C1 segment of cervical spinal cord (tissue), 14 donors: ENCODE results near the gene CD2.

Source experiments
- DNase-seq, 14 donors: peaks; one replicate each; lab custom pipeline; 2025; lab: John Stamatoyannopoulos, UW

CD2 gene

DNA sequence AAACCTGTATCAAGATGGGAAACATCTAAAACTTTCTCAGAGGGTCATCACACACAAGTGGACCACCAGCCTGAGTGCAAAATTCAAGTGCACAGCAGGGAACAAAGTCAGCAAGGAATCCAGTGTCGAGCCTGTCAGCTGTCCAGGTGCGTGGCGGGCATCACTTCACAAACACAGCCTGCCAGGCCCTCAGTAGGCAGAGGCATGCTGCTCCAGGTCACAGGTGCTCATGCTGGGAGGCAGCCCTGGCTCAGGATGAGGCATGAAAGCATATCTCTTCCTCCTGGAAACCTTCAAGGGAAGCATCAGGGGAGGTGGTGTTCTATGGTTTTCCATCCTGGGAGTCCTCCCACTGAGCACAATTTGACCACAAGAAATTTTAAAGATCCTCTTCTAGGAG lies 6.3 kb downstream of the CD2 start:
- no peak for DNase-seq

DNA sequence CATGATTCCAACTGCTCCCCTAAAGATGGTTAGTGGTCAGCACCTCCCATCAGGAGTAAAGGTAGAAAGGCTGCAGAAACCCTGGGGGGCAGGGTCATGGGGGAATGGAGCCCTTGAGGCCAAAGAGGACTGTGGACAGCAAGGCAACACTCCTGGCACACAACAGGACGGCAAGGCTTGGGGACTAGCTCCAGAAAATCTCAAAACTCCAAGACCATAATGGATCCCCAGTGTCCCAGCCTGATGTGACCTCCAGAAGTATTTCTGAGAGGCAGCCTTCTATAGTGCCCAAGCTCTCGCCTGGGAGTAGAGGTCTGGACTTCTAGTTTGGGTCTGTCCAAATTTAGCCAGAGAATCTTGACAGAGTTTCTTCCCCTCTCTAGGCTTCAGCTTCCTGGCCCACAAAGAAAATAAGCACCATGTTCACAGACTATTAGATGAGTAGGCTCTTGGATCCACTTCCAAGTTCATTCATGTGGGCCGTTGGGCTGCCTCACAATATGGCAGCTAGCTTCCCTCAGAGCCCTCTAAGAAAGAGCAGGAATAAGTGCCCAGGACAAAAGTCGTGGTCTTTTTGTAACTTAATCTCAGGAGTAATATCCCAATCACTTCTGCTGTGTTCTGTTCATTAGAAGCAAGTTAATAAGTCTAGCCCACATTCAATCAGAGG lies 6.9 kb downstream of the CD2 start:
- no peak for DNase-seq

DNA sequence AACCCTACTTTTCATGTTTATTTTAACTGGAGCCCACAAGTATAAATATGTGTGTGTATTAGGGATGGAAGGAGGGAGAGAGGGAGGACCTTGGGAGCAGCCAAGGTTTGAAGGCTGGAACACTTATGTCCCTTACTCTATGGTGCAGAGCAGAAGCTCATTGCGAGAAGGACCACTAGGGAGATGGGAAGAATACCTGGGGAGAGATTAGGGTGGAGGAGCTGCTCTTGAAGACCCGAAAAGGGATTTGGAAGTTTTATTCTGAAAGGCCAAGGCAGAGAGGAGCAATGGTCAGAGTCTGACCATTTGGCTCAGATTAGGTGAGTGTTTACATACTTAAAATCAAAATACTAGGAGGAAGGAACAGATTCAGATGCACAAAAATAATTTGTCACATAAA lies 8.1 kb downstream of the CD2 start:
- DNase-seq, result no peak

DNA sequence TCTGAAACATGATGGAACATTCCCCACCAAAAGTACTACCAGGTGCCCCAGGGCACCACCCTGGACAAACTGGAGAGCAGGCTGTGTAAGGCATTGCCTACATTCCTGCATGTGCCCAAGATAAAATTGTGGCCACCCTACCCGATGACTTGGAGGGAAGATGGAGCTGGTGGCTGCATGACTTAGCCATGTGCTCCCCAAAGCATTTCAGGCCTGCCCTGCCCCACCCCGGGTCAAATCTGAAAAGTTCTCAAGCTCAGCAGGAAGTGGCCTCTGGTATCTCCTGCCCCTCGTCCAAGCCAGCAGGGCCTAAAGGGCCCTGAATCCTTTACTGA lies 8.5 kb downstream of the CD2 start:
- no peak for DNase-seq

DNA sequence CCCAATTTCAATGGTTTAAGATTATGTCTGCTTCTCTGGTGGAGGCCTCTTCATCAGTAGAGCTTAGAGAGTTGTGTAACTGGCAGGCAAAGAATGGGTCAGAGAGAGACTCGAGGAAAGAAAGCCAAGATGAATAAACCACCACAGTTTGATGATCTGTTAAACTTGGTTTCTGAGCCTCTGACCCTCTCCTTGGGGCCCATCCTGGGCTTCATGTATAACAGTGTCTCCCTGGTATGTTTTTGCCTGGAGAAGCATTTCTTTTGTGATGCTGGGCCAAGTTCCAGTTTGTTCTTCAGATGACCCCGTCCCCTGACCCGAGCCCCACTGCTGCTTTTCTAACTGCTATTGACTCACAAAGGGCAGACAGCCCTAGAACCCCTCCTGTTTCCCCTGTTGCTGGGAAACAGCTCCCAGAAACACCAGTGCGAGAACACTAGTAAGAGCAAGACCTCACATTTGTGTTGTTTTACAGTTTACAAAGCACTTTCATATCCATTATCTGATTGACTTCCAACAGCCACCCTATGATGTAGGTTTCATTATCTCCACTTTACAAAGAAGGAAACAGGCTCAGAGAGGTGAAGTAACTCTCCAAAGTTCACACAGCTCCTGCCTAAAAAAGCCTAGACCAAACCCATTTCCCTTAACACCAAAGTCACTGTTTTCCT lies 9.0 kb downstream of the CD2 start:
- no peak for DNase-seq

DNA sequence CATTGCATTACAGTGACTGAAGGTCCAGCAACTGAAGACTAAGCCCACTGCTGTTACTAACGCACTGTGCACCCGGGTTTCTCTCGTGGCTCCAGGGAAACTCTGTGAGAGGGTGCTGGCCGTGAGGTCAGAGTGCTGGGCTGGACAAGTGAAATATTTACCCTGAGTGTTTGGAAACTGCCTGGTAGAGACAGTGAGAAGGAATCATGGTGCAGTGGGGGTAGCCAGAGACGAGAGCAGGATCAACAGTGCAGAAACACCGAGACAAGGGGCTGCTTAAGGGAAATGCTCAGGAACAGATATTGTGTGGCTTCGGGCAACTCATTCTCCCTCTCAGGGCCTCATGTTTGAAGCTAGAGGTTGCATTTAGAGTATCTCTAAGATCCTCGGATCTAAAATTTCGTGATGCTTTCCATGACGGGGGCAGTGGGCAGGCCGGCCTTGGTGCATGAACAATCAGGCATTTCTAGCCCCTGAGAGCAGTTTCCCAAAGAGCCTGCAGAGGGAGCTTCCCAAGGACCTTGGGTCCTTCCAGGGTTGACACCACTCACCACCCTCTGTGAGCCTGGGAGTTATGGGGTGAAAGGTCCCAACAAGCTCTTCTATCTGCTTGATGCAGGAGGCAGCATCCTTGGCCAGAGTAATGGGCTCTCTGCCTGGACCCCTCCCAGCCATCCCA lies 9.7 kb downstream of the CD2 start:
- DNase-seq, result no peak

DNA sequence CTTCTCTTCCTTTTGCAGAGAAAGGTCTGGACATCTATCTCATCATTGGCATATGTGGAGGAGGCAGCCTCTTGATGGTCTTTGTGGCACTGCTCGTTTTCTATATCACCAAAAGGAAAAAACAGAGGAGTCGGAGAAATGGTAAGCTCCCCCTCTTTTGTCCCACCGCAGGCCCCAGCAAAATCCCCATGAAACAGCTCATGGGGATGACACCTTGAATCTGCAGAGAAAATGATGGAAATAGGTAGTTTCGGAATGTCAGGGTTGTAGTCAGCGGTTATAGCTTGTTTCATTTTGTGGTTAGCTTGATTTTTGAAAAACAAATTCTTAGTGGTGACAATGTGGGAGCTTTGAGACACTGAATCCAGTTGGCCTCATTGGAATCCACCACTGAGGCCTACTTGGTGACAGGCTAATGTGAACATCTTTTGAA lies 10.3 kb downstream of the CD2 start:
- no peak for DNase-seq

DNA sequence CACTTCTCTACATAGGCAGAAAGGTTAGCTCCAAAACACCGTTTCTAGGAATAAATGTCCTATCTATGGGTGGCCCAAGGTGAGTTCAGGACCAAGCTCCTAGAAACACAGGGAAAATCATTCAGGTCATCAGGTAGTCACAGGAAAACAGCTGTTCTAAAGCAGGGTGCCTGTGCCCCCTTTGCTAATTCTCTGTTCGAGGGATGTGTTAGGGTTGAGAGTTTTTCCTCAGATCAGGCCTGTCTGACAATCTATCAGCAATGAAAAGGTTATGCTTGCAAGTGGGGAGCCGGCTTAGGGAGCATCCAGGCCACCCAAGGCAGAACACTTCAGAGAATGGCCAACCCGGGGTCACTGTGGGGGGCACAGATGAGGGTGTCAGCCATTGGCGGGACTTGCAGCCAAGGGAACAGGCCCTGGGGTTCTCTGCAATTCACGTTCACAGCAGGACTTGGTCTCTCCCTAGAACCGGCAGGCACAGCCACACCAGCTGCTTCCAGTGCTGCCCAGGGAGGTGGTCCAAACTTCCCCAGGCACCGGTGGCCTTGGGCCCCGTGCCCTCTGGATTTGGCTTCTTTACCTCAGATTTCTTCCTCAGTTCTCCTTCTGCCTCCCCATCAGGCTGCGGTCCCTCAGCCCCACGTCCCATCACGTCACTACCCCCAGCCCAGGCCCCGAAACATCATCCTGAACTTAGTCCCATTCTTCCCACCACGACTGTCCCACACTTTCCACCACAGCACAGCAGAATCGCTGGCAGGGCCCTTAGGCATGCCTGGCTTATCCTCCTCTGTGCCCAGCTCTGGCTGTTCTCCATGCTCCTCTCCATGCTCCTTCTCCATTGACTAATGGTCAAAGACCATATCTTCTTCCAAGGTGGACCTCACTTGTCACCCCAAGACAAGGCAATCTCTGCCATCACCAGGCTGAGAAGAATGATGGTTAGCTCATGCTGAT lies 11.0 kb downstream of the CD2 start:
- DNase-seq, result no peak

DNA sequence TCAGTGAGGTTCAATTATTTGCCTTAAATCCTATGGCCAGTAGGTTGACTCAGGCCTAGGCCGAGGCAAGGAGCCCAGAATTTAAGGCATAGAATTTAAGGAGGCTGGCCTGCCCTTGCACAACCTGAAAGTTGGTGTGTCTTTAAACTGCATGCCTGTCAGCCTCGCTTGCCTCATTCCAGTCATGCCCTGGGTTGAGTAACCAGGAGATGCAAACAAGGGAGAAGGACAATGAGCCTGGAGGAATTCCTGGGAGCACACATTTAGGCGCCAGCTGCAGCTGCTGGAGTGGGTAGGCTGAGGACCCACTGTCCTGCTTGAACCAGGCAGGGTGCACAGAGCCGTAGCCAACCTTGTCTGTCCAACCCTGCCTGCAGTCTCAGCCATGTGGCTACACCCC lies 11.7 kb downstream of the CD2 start:
- DNase-seq, result no peak

DNA sequence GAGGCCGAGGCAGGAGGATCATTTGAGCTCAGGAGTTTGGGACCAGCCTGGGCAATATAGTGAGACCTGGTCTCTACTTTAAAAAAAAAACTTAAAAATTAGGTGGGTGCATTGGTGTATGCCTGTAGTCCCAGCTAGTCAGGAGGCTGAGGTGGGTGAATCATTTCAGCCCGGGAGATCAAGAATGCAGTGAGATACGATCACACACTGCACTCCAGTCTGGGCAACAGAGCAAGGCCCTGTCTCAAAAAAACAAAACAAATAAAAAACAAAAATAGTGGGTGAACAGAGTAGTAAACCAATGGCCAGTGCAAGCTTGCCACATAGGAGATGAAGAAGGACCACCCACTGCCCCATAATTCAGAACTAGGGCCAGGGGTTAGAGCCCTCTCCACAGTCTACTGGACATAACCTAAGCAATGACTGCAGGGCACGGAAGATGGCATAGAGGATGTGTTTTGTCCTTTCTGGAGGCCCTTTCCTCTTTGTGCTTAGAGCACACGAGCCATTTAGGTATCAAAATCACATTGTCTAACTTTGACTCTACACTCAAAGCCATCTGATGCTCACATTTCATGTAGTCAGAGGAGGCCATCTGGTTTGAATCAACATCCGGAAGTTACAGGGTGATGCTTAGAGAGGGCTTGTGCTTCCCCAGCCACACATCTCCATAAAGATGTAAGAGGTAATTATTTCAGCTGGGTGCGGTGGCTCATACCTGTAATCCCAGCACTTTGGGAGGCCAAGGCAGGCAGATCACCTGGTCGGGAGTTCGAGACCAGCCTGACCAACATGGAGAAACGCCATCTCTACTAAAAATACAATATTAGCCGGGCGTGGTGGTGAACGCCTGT lies 12.6 kb downstream of the CD2 start:
- DNase-seq, result no peak

DNA sequence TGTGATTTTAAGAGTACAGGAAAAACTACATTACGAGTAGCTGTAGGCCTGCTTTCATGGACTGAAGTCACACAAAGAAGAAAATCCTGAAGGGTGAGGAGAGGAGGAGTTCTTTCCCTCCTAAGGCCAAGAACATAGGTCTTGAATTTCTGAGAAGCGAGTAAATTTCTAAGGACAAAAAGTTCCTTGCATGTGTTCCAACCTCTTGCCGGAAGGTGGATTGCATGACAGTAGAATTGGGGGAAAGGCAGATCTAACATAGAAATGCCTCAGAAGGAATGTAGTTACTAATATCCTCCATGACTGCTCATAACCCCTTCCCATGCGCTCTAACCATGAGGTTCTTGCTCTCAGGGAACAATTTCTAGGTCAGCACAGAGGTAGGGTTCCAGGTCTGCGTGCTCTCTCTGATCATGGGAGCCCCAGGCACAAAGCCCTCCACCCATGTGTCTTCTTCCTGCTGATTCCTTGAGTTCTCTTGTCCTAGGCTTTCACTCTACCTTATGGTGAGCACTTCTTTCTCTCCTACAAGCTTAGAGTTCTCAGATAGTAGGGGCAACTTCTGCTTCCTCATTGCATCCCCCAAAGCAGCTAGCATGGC lies 13.7 kb downstream of the CD2 start:
- DNase-seq, result no peak

DNA sequence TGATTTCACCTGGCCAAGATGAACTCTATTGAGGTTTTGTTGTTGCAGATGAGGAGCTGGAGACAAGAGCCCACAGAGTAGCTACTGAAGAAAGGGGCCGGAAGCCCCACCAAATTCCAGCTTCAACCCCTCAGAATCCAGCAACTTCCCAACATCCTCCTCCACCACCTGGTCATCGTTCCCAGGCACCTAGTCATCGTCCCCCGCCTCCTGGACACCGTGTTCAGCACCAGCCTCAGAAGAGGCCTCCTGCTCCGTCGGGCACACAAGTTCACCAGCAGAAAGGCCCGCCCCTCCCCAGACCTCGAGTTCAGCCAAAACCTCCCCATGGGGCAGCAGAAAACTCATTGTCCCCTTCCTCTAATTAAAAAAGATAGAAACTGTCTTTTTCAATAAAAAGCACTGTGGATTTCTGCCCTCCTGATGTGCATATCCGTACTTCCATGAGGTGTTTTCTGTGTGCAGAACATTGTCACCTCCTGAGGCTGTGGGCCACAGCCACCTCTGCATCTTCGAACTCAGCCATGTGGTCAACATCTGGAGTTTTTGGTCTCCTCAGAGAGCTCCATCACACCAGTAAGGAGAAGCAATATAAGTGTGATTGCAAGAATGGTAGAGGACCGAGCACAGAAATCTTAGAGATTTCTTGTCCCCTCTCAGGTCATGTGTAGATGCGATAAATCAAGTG lies 14.3 kb downstream of the CD2 start:
- DNase-seq, result no peak

DNA sequence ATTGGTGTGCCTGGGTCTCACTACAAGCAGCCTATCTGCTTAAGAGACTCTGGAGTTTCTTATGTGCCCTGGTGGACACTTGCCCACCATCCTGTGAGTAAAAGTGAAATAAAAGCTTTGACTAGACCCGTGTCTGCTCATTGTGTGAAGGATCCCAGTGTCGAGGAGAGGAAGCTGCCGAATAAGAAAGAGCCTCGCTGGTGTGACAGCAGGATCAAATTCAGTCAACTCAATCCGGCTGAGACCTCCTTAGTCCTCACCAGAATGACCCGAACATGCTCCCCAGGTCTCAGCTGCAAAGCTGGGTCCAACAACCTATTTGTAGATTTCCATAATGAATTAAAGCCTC lies 14.8 kb downstream of the CD2 start:
- DNase-seq, result no peak

DNA sequence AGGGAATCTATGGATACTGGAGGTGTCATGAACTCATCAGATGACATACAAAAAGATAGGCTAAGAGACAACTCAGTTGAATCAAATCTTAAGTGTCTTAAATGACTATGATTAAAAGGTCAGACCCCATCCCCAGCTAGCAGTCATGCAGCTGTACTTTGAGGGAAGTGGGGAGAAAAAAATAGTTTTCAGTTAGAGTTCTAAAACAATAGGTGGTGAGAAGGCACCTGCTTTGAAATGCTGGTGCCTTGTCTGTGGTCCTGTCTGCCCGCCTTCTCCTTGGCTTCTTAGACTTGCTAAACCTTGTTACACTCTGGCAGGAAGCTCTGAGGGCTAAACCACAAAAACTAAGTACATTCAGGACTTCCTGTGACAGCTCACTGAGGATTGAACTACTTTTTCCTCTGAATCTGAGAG lies 15.3 kb downstream of the CD2 start:
- DNase-seq, result no peak

DNA sequence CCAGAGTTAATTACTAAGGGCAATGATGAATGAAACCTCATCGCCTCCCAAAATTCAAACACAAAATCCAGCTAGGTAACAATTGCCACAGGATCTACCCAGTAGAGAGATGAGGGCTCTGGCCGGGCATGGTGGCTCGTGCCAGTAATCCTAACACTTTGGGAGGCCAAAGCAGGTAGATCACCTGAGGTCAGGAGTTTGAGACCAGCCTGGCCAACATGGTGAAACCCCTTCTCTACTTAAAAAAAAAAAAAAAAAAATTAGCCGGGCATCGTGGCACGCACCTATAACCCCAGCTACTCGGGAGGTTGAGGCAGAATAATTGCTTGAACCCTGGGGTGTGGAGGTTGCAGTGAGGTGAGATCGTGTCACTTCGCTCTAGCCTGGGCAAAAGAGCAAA lies 15.8 kb downstream of the CD2 start:
- no peak for DNase-seq

DNA sequence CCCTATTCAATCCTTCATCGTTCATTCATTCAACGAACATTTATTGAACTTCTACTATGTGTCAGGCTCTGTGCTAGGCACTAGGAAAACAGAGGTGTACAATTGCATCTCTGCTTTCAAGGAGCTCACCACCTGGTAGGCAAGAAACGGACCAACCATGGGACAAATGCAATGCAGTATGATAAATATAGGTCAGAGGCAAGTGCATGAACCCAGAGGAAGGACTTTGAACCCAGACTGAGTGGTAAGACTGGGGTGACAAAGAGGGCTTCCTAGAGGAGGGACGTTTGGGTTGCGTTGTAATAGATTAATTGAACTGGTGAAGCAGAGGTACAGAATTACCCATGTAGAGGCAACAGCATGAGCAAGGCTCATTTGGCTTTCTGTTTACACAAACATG lies 16.4 kb downstream of the CD2 start:
- DNase-seq, result no peak

DNA sequence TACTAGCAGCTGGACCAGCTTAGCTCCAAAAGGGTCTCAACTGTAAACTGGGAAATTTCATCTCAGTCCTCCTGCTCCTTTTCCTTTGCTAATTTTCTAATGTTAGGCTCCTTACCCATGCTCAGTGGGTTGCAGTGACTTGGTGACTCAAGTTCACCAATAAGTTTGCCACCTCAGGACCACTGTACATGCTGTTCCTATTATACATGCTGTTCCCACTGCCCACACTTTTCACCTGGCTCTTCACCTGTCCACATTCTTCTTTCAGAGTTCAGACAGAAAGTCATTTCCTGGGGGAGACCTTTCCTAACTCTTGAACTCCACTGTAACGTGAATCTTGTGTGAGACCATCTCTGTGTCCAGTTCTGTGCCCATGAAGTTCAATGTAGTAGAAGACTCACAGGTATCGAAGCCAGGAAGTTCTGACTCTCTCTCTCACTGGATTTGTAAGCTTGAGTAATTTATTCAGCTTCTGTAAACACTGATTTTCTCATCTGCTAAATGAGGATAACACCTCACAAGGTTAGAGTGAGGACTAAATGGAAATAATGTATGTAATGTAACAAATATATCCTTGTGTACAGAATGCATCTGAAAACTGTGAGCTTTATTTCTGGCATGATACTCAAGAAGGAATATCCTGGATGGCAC lies 17.9 kb downstream of the CD2 start:
- no peak for DNase-seq

DNA sequence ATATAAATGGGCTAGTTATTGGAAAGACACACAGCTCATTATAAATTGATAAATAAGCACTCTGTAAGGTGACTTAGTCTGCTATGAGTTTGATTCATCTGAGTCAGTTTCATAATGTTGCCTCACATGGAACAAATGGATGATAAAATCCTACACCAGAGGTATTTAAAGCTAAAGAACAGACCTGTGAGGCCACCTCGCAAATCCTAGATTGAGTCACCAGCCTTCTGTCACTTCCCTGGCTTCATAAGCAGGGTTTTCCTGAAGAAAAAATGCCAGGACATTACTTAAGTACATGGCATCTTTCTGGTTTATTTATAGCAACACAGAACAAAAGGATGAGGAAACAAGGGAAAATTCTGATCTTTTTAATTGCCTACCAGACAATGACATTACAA lies 18.4 kb downstream of the CD2 start:
- no peak for DNase-seq

DNA sequence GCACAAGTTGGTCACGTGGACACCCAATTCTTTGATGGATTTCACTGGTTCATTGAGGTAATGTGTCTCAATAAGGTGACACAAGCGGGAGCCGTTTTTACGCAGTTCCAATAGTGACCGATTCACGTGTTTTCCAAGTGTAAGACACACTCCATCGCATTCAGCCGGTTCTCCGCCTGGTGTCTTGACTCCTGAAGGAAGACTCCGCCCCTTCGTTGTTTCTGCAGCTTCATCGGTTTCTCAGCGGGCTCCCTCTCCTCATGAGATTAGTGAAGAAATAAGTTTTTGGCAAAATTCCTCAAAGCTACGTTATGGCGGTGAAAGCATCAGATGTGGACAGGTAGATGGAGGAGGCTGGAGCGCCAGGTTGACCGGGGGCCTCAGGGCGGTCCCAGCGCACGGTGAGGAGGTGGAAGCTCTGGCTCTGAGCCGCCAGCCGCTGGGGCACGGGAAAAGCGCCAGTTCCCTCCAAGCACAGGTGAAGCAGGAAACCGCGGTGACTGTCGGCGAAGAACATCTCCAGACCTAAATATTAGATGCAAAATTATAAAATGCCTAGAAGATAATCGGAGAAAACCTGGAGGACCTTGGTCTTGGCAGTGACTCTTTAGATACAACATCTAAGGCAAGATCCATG lies 21.0 kb downstream of the CD2 start:
- DNase-seq, result no peak
